Vagina (tissue), 2 donors: ENCODE measurements around the gene VPS36. TPM values are rescaled to one million over a fixed set of nuclear protein-coding genes. Genes with fewer than 3 reads are reported as not detected.
A peak's percentile ranks its signal among the peaks of the same experiment; 100 is the strongest.

Source experiments
- DNase-seq, 2 donors: peaks; one replicate each; pipeline ENCODE4 v3.0.0-alpha.2; 2017; ENCODE audit errors: extremely low spot score in 2 of 2
- H3K27ac ChIP-seq: fragments of 200-600 bp; sonication (generic); one replicate; pipeline ENCODE4 v1.5.1; 2019
- H3K27me3 ChIP-seq: fragments of 200-600 bp; sonication (generic); one replicate; pipeline ENCODE4 v1.5.1; 2019
- H3K36me3 ChIP-seq, 2 donors: fragments of 200-600 bp; sonication (generic); one replicate each; pipeline ENCODE4 v1.5.1; 2017 to 2019
- H3K4me1 ChIP-seq: fragments of 200-600 bp; sonication (generic); one replicate; pipeline ENCODE4 v1.5.1; 2019
- H3K4me3 ChIP-seq, 2 donors: fragments of 200-600 bp; sonication (generic); 1 replicate in 1 of 2; 2 replicates in 1 of 2; pipeline ENCODE4 v1.5.1; 2016 to 2019
- H3K9me3 ChIP-seq: fragments of 200-600 bp; sonication (generic); one replicate; pipeline ENCODE4 v1.5.1; 2019
- CTCF ChIP-seq, 3 experiments: fragments of 450-650 bp in 2 of 3; fragments of 200-600 bp in 1 of 3; sonication (generic) in 1 of 3; IDR thresholded peaks; one replicate each; pipeline ENCODE4 v1.5.1; 2017 to 2019; ENCODE audit warnings: antibody characterized with exemption in 3 of 3, mild to moderate bottlenecking in 2 of 3, moderate library complexity in 2 of 3
- POLR2A ChIP-seq, 2 donors: fragments of 450-650 bp; IDR thresholded peaks; one replicate each; pipeline ENCODE4 v1.6.1; 2017; ENCODE audit warnings: antibody characterized with exemption in 2 of 2, mild to moderate bottlenecking in 2 of 2, moderate library complexity in 2 of 2
- POLR2AphosphoS5 ChIP-seq, 2 donors: sonication (generic); formaldehyde crosslinking; IDR thresholded peaks; one replicate each; pipeline ENCODE4 v1.9.0; 2017; ENCODE audit warnings: antibody characterized with exemption in 2 of 2, mild to moderate bottlenecking in 2 of 2, low read depth in 1 of 2; ENCODE audit not compliant: insufficient read depth in 1 of 2
- intact Hi-C: fragments of 100-400 bp; cut with DNase I; formaldehyde crosslinking; loops from one replicate; pipeline ENCODE4 v1.15.1; 2023
- total RNA-seq: library from RNA; depleted of rRNA; stranded (reverse); fragments of >200 nt; gene quantifications from one replicate; pipeline ENCODE4 v1.2.3, GENCODE V29; 2016

The VPS36 gene
- total RNA-seq, 1 donor from 2014 or later, result 57.2 TPM

GRCh38 chr13:52454459-52454819, 4.0 kb upstream of the VPS36 start:
- Histone ChIP-seq H3K4me3 (peak overlapping the region; percentile 50 to 66), H3K9me3 (no peaks in the 10 kb centered on the region), H3K27ac (peak overlapping the region; percentile 84), H3K36me3 (no peaks in the 10 kb centered on the region), H3K4me1 (peaks cover 24% of the 10 kb centered on the region), H3K27me3 (no peaks in the 10 kb centered on the region)
- TF ChIP-seq CTCF (IDR thresholded peaks at IDR 0.05), result no peak
- TF ChIP-seq POLR2AphosphoS5 (IDR thresholded peaks at IDR 0.05; ENCODE audit: insufficient read depth in 1 of 2, low read depth in 1 of 2), result peak in 1 of 2 donors; percentile 47
- no peak for TF ChIP-seq POLR2A (IDR thresholded peaks at IDR 0.05)
- DNase-seq, result no peak
- intact Hi-C loops, result no loop called here

- DNase-seq, result no peak
- no peaks in the 10 kb centered on the region for H3K36me3 ChIP-seq
- TF ChIP-seq POLR2A (IDR thresholded peaks at IDR 0.05), result no peak
- no peak for TF ChIP-seq CTCF (IDR thresholded peaks at IDR 0.05)
- TF ChIP-seq POLR2AphosphoS5 (IDR thresholded peaks at IDR 0.05; ENCODE audit: insufficient read depth in 1 of 2, low read depth in 1 of 2), result no peak
- H3K27me3 ChIP-seq, result no peaks in the 10 kb centered on the region
- H3K9me3 ChIP-seq, result no peaks in the 10 kb centered on the region
- H3K4me1 ChIP-seq, result peaks cover 44% of the 10 kb centered on the region
- intact Hi-C loops, result no loop called here
- H3K27ac ChIP-seq, result no peak overlapping the region
- H3K4me3 ChIP-seq, result no peak overlapping the region
Observed at GRCh38 chr13:52452470-52452869, 2.0 kb upstream of the VPS36 start.

GRCh38 chr13:52451135-52451804, 836 bp upstream of the VPS36 start:
- peak overlapping the region; percentile 97 for H3K27ac ChIP-seq
- H3K27me3 ChIP-seq, result no peaks in the 10 kb centered on the region
- TF ChIP-seq CTCF (IDR thresholded peaks at IDR 0.05), result no peak
- no peak for TF ChIP-seq POLR2A (IDR thresholded peaks at IDR 0.05)
- no peak for TF ChIP-seq POLR2AphosphoS5 (IDR thresholded peaks at IDR 0.05; ENCODE audit: insufficient read depth in 1 of 2, low read depth in 1 of 2)
- H3K4me3 ChIP-seq, result no peak overlapping the region
- DNase-seq, result no peak
- intact Hi-C loops, result no loop called here
- H3K9me3 ChIP-seq, result no peaks in the 10 kb centered on the region
- H3K4me1 ChIP-seq, result peaks cover 55% of the 10 kb centered on the region
- H3K36me3 ChIP-seq, result no peaks in the 10 kb centered on the region

GRCh38 chr13:52450793-52451116, 321 bp upstream of the VPS36 start:
- H3K27me3 ChIP-seq, result no peaks in the 10 kb centered on the region
- peak overlapping the region; percentile 97 for H3K27ac ChIP-seq
- DNase-seq, result peak in 1 of 2 donors; percentile 91
- intact Hi-C loops, result no loop called here
- TF ChIP-seq POLR2AphosphoS5 (IDR thresholded peaks at IDR 0.05; ENCODE audit: insufficient read depth in 1 of 2, low read depth in 1 of 2) (no peak), CTCF (IDR thresholded peaks at IDR 0.05) (peak in 1 of 3 experiments; percentile 23)
- H3K36me3 ChIP-seq, result no peaks in the 10 kb centered on the region
- no peaks in the 10 kb centered on the region for H3K9me3 ChIP-seq
- H3K4me3 ChIP-seq, result peak overlapping the region; percentile 62 to 83
- H3K4me1 ChIP-seq, result peaks cover 55% of the 10 kb centered on the region

GRCh38 chr13:52449331-52450011, 963 bp downstream of the VPS36 start:
- intact Hi-C loops, result no loop called here
- peaks cover 53% of the 10 kb centered on the region for H3K4me1 ChIP-seq

More at GRCh38 chr13:52449331-52450011, 963 bp downstream of the VPS36 start:
- Histone ChIP-seq H3K36me3 (peaks cover 0 to 4% of the 10 kb centered on the region in 2 donors), H3K27me3 (no peaks in the 10 kb centered on the region), H3K4me3 (peak overlapping the region; percentile 62 to 83), H3K27ac (peak overlapping the region; percentile 97), H3K9me3 (no peaks in the 10 kb centered on the region)
- no peak for DNase-seq
- peak in 1 of 2 donors; percentile 9 for TF ChIP-seq POLR2AphosphoS5 (IDR thresholded peaks at IDR 0.05; ENCODE audit: insufficient read depth in 1 of 2, low read depth in 1 of 2)
- TF ChIP-seq POLR2A (IDR thresholded peaks at IDR 0.05), result no peak
